HuH-7.5 (cell line): ENCODE measurements around the gene CASKIN2.

Source experiments
- DNase-seq: peaks from one replicate; pipeline ENCODE4 v3.0.0; 2011; ENCODE audit warnings: low spot score

The CASKIN2 gene

DNA sequence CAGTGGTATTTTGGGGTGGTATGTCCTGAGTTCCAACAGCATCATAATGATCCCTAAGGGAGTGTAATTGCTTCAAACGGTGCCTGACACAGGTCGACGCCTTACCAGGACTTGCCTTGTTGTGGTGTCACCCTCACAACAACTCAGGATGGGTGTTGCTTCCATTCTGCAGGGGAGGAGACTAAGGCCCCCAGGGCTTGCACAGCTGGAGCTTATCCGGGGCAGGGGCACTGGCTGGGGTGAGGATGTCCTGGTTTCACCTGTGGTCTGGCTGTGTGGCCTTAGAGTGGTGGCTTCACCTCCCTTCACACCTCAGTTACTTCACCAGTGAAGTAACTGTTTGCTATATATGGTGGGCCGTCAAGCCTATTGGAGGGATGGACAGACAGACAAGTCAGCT is 33.5 kb upstream of the CASKIN2 start:
- no peak for DNase-seq

DNA sequence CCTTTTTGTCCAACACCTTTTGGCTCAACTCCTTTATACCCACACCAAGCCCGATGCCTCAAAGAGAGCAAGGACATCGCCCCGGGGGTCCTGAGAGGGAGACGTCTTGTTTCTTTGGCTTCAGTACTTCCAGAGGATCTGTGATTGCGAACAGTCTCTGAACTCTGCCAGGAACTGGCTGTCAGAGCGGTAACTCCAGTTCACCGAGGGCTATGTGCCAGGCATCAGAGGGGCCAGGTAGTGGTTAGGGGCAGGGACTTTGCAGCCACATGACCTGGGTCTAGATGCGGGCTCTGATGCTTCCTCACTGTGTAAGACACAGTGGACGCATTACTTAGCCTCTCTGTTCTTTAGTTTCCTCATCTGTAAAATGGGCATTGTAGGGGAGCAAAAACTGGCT is 31.8 kb upstream of the CASKIN2 start:
- DNase-seq = no peak

DNA sequence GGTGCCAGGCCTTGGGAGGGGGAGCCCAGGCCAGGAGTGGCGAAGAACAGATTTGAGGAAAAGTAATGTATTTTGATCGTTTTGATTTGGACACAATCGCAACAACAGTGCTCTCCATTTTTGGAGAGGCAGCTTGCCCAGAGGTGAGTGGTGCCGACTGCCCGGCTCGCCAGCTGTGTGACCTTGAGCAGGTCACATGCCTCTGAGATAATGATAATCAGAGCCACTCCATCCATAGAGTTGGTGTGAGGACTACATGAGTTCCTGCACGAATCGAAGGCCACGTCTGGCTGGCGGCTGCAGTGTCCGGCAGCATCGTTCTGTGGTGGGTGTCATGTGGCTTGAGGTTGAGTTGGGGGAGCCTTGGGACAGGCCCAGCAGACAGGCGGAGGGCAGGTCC is 30.8 kb upstream of the CASKIN2 start:
- no peak for DNase-seq

DNA sequence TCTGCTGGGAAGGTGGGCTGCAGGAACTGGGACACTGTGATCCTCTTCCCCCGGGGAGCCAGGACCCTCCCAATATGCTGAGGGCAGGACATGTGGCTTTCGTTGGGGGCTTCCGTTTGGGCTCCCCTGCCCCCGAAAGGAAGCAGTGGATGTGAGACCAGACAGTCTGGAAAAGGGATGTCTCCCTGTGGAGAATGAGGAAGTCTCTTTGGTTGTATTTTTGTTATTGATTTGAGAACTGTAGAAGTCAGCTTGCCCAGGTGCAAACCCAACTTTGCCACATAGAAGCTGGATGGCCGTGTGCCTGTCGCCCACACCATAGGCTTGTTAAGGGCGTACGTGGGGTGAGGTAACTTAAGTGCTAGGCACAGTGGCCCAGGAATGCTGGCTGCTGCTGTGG is 28.9 kb upstream of the CASKIN2 start:
- no peak for DNase-seq

DNA sequence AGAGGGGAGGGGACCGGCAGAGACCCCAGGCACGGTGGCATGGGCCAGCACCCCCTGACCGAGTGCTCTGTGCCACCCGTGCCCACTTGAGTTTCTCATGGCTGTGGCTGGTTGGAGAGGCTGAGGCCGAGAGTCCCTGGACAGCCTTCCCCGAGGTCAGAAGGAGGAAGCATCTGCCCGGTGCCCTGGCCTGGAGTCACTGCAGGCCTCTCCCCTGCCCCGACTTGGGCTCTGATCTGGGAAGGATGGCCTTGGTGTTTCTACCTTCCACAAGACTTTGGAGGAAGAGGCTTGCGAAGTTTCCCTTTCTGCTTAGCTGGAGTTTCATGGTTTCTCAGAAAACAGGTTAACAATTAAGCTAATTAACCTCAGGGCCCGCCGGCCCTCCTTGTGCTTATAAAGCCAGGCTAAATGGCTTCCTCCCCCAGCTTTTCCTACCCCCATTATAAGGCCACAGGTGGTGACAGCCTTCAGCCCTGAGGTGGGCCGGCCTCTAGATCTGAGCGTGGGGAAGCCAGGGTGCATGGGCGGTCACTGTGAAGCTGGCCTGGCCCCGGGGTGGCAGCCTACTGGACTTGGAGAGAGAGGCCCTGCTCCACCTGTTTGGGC is 27.5 kb upstream of the CASKIN2 start:
- no peak for DNase-seq

DNA sequence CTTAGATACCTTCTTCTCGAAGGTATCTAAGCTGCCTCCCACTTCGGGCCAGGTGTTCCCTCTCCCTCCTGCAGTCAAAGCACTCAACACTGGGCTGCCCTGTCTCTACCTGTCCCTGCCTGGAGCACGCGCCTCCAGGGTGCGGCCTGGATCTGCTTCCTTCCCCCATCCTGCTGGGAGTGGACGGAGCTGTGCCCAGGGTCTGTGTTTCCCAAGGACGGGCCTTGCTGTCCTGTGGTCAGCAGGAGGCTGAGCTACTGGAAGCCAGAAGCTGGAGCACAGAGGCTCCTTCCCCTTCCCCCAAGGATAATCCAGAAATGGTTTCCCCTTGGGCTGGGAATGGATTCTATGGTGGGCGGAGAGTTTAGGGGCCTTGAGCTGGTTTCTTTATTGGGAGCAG is 26.9 kb upstream of the CASKIN2 start:
- DNase-seq = no peak

DNA sequence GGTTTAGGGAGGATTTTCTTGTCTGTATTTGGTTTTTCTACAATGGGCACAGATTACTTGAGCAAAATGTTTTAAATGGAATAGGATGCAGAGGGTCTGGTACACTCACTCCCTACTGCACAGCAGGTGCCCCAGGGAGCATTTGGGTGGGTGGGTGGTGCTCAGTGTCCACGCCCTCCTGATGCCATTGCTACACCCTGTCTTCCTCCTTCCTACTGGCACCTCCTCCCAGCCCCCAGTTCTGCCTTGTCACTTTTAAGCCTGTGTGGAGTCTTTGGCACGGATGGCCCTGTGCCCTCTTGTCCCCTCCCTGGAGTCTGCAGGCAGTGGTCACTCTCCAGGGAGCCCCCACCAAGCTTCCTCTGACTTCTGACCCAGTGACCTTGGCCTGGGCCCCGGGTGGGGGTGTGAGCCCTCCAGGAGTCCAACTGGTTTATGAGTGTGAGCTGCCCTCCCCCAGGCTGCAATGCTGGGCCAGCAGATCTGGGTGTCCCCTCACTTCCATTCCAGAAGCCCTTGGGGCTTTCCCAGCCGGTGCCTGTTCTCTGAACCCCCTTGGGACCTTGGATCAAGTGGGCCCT is 25.7 kb upstream of the CASKIN2 start:
- no peak for DNase-seq

DNA sequence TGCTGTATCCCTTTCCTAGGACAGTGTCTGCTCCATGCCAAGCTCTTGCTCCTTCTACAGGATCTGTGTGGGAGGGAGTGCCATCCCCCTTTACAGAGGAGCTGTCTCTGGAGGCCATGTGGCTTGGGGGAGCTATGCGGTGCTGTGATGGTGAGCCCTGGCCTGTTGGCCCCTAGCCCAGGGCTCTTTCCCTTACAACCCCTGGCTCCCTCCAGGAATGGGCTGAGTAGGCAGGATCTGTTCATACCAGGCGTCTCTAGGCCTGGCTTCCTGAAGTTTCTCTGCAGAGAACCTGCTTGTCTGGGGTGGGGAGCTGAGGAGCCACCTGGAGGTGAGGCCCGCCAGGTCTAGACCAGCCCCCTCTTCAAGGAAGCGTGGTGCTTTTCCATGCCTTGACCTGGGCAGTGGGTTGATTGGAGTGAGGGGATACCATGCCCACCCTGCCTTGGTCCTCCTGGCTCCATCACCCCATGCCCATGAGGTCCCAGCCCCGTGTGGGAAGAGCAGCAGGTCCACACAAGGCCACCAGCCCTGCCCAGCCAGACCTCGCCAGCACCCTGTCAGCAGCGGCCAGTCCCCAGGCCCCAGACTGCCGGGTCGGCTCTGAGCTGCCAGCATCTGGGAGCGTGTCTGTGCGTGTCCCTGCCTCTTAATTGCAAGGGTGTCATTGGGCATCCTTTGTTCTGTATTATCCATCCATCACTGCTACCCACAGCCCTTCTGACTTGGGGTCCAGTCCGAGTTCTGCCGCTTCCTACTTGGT is 24.8 kb upstream of the CASKIN2 start:
- DNase-seq = no peak

DNA sequence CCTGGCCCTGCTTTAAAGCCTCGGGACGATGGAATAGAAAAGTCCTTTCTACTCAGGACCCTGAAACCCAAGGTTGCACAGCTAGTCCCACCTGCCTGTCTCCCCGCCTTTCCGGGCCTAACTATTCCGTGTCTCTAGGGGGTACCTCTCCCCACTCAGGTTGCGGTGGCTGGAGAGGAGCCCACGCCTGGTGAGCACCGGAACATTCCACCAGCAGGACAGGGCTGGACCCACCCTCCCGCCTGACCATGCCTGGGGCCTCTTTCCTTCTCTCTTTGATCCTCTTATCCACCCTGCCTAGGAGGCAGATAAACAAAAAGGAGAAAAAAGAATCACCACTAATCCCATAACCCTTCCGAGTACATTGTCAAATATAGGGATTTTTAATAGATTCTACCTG is 21.0 kb upstream of the CASKIN2 start:
- DNase-seq = no peak

DNA sequence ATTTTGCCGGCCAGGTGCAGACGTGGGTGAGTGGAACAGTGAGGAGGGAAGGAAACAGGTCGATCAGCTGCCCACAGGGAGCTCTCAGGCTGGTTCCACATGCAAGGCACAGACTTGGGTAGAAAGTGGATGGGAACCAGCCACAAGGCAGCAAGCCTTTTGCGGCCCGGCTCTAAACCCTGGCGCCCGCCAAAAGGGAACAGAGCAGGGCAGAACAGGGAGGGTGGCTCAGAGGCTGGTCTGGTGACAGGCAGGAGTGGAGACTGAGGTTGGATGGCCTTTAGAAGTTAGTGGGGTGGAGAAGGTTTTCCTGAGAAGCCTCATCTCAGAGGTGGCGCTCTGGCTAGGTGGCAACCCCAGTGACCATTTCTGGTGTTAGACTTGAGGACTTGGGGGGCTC is 20.5 kb upstream of the CASKIN2 start:
- no peak for DNase-seq

DNA sequence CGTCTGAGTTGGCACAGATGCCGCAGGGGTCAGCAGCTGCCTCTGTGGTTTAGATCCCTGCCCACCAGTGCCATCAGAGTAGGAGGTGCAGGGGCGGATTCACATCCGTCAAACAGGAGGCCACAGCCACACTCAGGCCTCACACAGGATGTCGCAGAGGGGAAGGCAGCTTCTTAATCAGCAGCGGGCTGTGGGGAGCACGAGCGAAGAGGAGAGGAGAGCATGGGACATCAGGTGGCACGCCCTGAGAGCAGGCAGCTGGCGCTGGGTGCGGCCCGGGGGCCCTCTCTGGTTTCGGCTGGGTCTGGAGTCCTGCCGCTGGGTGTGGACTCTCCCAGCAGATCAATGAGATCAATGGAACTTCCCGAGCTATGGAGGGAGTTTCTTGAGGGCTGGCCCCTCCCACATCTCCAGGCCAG is 19.8 kb upstream of the CASKIN2 start:
- DNase-seq = no peak

DNA sequence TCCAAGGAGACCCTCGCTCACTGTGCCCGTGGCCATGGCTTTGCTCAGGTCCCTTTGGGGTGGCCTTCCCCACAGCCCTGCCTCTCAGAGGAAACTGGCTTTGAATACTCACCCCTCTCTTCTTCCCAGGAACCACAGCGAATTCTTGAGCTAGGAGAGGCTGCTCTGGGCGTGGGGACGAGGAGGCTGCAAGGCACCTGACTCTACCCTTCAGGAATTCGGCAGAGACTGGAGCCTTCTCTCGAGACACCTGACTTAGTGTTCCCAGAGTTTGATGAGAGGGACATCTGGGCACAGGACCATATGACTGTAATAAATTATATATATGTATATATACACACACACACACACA is 16.4 kb upstream of the CASKIN2 start:
- no peak for DNase-seq

DNA sequence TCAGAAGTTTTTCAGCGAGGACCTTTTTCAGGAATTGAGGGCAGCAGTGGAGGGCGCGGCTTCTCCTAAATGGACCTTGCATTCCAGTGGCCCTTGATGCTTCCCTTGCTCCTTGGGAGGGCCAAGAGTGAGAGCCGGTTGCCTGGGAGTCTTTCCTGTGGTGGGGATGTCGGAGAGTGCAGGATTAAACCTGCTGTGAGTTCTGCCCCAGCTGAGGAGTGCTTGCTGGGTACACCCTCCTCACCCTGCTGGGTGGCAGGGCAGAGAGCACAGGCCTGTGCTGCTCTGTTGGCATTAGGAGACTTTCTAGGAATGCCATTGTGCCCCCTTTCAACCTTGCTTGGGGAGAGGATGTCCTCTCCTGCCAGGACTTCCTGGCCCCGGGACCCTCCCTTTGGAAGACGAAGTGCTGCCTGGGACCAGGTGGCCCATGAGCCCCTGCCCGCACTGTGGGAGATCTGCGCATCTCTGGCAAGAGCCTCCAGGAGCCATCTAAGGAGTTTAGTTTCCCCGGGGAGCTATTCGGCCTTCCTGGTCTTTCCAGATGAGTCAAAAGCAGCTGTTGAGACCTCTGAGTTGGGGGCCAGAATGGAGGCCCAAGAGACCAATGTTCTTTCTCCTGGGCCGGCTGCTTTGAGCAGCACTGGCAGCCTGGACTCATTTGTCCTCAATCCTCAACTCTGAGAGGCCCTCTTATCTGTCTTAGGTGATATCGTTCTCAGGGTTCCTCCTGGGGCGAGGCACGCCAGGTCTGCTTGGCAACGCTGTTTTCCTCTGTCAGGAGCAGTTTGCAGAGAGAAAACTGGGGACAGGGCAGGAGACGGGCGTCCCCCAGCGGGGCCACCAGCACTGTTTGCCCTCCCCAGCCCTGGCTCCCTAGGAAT is 15.7 kb upstream of the CASKIN2 start:
- no peak for DNase-seq

DNA sequence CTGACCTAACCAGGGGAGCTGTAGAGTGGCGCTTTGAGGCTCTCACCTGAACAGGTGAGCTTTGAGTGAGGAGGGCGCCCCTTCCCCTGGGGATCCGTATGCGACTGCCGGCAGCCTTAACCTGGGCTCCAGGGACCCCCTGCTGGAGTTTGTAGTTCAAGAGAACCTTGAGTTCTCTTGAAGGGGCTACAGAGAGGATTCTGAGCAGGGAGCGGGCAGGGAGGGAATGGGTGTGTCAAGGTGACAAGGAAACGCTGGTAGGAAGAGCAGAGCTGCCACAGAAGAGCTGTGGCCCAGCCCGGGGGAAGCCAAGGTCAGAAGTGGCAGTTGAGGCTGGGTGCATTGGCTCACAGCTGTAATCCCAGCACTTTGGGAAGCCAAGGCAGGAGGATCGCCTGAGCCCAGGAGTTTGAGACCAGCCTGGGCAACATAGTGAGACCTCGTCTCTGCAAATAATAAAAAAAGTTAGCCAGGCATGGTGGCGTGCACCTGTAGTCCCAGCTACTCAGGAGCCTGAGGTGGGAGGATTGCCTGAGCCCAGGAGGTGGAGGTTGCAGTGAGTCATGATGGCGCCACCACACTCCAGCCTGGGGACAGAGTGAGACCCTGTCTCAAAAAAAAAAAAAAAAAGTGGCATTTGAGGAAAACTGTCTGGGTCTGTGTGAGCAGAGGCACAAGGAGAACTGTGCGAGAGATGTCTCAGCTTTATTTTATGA is 11.4 kb upstream of the CASKIN2 start:
- DNase-seq = no peak

DNA sequence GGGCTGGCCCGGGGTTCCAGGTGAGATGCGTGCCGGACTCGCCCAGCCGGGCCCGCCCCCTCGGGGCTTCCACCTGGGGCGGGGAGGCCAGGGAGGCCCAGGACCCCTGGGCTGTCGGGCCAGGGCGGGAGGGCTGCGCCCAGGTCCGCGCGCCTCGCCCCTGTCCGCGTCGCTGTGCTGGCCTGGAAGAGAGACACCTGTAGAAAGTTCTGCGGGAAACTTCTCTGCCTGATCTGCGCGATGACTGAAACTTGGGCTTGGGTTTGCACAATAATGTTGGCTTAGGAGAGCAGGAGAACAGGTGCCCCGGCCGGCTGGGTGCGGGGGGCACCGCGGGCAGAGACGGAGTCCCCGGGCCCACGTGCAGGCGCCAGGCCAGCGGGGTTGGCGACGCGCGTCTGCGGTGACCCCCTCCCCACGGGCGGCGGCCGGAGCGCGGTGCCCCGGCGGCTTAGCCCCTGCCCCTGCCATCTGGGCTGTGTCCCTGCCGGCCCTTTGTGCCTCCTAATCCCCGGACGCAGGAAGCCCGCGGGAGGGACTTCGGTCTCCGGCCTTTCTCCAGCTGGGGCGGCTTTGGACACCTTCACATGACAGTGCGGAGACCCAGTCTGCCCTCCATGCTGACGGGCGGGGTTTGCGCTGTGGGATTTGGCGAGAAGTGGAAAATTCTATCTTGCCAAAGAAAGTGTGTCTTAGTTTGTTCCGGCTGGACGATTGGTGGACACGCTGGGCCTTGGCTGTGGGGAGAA is 10.6 kb upstream of the CASKIN2 start:
- DNase-seq = peak; percentile 60

DNA sequence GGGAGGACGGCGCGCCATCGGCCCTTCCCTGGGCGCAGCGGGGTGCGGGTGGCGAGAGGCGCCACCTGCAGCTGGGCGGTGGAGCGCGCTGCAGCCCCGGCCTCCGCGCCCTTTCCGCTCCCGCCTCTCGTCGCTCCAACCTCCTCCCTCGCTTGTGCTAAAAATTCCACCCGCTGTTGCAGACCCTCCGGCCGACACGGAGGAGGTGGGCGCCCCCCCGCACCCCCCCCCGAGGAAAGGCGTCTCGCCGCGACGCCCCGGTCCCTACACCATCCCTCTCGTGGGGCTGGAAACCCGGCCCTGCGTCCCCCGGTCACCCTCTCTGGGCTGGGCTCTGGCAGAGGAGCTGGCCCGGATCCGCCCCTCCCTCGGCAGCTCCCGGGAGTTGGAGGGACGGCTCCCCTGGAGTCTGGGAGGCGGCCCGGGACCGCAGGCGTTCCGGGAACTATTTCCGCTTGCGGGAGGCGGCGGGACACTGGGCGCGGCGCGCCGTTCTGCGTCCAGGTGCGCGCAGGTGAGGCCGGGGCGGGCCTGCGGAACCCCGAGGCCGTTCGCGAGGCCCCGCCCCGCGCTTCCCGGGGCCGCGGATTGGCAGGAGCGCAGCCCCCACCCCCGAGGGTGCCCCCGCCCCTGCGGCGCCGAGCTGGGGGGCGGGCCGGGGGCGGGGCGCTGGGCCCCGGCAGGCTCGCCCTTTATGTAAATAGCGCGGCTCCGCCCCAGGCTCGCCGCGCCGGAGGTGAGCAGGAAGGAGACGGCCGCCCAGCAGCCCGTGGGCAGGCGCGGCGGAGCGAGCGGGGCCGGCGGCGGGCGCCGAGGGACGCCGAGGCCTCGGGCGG is 9.9 kb upstream of the CASKIN2 start, which contains the start of gene LLGL2:
LLGL2 (plus strand) TSS at position 728 of the 836 bp plus-strand sequence. CDS start 17,730 bp downstream, outside the sequence.
- DNase-seq = peak; percentile 93

DNA sequence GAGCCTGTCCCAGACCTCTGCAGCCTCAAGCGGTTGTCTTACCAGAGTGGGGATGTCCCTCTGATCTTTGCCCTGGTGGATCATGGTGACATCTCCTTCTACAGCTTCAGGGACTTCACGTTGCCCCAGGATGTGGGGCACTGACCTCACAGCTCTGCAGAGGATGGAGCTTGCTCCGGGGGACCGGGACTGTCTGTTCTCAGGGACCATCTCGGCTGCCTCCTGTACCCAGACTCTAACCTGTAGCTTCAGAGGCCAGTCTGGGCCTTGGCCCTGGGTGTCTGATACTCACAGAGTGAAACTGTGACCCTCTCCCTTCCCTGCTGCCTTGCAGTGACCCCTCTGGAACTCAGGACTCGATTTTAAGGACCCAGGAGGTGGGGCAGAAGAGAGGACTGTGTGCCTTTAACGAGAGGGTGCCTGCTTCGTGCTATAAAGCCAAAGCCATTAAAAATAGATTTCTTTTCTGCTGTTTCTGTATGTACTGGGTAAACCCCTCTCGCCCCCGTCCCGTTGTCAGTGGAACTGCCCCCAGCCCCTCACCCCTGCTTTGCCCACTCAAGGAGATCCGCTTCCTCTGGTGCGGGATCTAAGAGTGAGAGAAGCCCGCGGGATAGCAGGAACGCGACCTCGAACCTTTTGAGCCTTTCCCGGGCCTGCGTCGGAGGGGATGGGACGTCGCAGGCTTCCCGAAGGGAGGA is 9.1 kb upstream of the CASKIN2 start:
- no peak for DNase-seq

DNA sequence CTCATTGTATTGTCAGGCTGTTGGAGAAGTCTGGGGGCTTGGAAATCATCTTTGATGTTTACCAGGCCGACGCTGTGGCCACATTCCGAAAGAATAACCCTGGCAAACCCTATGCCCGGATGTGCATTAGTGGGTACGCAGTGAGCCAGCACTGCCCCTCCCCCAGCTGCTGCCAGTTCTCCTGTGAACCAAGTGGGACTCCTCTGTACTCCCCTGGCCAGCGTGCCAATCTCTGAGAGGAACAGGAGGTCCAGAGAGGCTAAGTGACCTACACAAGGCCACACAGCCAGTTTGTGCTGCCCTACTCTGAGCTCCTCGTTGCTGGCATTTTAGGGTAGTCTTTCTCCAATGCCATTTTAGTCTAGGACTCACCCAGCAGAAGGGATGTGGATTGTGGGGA is 8.3 kb upstream of the CASKIN2 start:
- no peak for DNase-seq

DNA sequence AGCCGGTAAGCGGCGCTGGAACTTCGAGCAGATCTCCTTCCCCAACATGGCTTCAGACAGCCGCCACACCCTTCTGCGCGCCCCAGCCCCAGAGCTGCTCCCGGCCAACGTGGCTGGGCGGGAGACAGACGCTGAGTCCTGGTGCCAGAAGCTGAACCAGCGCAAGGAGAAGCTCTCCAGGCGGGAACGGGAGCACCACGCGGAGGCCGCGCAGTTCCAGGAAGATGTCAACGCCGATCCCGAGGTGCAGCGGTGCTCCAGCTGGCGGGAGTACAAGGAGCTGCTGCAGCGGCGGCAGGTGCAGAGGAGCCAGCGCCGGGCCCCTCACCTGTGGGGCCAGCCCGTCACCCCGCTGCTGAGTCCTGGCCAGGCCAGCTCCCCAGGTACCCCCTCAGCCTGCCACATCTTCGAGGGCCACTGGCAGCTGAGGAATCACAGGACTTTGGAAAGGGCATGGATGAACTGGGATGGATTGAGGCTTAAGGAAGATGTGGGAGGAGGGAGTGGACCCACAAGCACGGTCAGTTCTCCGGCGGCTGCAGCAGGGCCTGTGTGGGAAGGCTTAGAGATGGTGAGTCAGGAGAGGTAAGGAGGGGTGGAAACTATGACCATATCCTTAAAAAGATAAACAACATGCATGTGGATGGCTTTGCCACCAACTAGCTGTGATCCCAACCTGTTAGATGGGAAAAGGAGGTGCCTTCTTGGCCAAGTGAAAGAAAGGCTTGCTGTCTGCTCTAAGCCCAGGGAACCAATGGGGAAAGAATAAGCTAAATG is 6.8 kb upstream of the CASKIN2 start:
- no peak for DNase-seq
